Kidney (tissue), 14 donors: ENCODE measurements around the gene TXLNG. TPM values are rescaled to one million over a fixed set of nuclear protein-coding genes. Genes with fewer than 3 reads are reported as not detected.

Experiments used
- DNase-seq, 5 donors: peaks; one replicate each; pipeline ENCODE4 v3.0.0-alpha.2; 2013 to 2020
- FAIRE-seq: peaks from 2 replicates; lab custom pipeline; 2012; peaks lifted over from hg19 to GRCh38; lab: Jason Lieb, UNC
- H3K27ac ChIP-seq, 2 donors: one replicate each; pipeline ENCODE4 v1.7.0; 2013; ENCODE audit warnings: low read depth in 2 of 2, low read length in 2 of 2, inconsistent platforms in 1 of 2
- H3K27me3 ChIP-seq: one replicate; pipeline ENCODE4 v1.7.1; 2013; ENCODE audit warnings: low read length, inconsistent platforms; ENCODE audit not compliant: control insufficient read depth, insufficient read depth
- H3K36me3 ChIP-seq, 3 donors: one replicate each; pipeline versions ENCODE4 v1.7.0 to v1.7.1; 2013; ENCODE audit warnings: low read length in 3 of 3, control low read depth in 1 of 3, inconsistent platforms in 1 of 3; ENCODE audit not compliant: insufficient read depth in 3 of 3, control insufficient read depth in 2 of 3
- H3K4me1 ChIP-seq, 3 donors: one replicate each; pipeline versions ENCODE4 v1.7.0 to v1.7.1; 2013; ENCODE audit warnings: low read length in 3 of 3, inconsistent platforms in 1 of 3, low read depth in 1 of 3; ENCODE audit not compliant: control insufficient read depth in 2 of 3, insufficient read depth in 2 of 3
- H3K4me3 ChIP-seq, 3 donors: one replicate each; pipeline versions ENCODE4 v1.7.0 to v1.8.1; 2013; ENCODE audit warnings: low read length in 3 of 3, control low read depth in 1 of 3, inconsistent platforms in 1 of 3
- H3K9ac ChIP-seq, 3 donors: one replicate each; pipeline versions ENCODE4 v1.7.0 to v1.7.1; 2013; ENCODE audit warnings: low read length in 3 of 3, control low read depth in 1 of 3, inconsistent platforms in 1 of 3
- H3K9me3 ChIP-seq, 3 donors: one replicate each; pipeline versions ENCODE4 v1.7.0 to v1.7.1; 2013; ENCODE audit warnings: low read length in 3 of 3, control low read depth in 1 of 3, inconsistent platforms in 1 of 3; ENCODE audit not compliant: control insufficient read depth in 2 of 3, insufficient read depth in 1 of 3
- CTCF ChIP-seq: IDR thresholded peaks from 3 replicates; pipeline ENCODE4 v1.5.1; 2012; ENCODE audit warnings: mild to moderate bottlenecking, moderate library complexity, borderline replicate concordance; ENCODE audit not compliant: insufficient read depth; ENCODE audit errors: extremely low read depth
- intact Hi-C: fragments of 100-400 bp; cut with DNase I; formaldehyde crosslinking; loops from one replicate; pipeline ENCODE4 v1.11.1; 2022
- polyA plus RNA-seq: library from polyadenylated mRNA; stranded (reverse); fragments of 350-450 nt; fragmentation: Illumina TruSeq; extraction: RNeasy Lipid Tissue Mini Kit (QIAGEN cat#74804); gene quantifications from one replicate; pipeline ENCODE4 v1.2.3, GENCODE V29; 2014; ENCODE audit warnings: low read depth, low replicate concordance; ENCODE audit not compliant: insufficient read depth
- total RNA-seq: library from RNA; stranded (reverse); fragmentation: NEBNext Ultra II Directional; extraction: Animal tissue kit (Norgen Biotek cat#: 25700); gene quantifications from one replicate; pipeline ENCODE4 v1.2.1, GENCODE V29; 2021
- donor health status: control.
- donor health status: control.
- donor health status: control.
- donor health status: control.
- donor health status: control.
- donor health status: DM: yes; HTN: yes; CAD: no.
- donor health status: Normal renal cell carcinoma (clear cell type).

TXLNG gene
- total and polyA plus RNA-seq, 2 donors from 2014 or later = 5.9 to 12.3 TPM

DNA sequence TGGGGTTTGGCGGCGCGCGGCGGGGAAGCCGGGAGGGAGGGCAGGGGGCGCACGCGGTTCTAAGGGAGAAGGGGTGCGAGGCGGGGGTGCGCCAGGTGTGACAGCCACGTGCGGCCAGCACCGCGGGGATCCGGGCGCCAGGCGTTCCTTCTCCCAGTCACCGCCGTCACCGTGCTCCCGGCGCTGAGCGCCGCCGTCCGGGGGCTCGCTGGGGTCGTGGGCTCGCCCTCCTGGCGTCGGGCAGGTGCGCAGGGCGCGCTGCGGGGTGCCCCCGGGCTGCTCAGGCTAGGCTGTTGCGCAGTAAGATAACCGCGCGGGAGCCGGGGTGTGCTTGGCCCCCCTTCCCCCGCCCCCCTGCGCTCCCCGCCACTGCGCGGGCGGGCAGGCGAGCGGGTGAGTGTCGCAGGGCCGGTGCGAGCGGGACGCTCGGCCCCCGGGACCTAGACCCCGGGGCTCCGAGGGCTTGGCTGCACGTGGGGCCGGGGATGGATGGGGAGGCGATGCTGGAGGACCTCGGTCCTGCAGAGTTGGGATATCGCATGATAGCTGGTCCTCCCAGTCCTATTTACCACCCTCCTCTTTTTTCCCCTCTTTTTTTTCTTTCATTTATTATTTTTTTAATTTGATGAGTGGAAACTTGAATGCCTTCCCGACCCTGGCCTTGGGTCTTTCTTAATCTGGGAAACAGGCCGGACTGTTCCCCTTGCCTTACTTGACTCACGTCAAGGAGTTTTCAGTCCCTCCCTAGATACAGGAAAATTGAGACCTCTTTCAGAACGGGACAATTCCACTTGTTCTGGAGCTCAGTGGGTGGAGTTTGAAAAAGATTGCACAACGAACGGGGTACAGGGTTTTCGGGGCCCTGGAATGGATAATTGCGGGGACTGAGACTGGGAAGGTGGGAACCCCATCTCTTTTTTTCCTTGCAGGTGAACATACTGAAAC lies 797 bp downstream of the TXLNG start:
- FAIRE-seq (no peak), DNase-seq (peak in 4 of 5 donors; percentile 7 to 84 (median 26))
- Histone ChIP-seq H3K27me3 (no peaks in the 10 kb centered on the region), H3K9me3 (no peaks in the 10 kb centered on the region), H3K4me1 (no peaks in the 10 kb centered on the region), H3K36me3 (no peaks in the 10 kb centered on the region), H3K9ac (no peak overlapping the region), H3K4me3 (peak overlapping the region; percentile 34 to 69 (median 59)), H3K27ac (peak overlapping the region in 1 of 2 donors; percentile 81)
- intact Hi-C loops = no loop called here
- no peak for TF ChIP-seq CTCF

DNA sequence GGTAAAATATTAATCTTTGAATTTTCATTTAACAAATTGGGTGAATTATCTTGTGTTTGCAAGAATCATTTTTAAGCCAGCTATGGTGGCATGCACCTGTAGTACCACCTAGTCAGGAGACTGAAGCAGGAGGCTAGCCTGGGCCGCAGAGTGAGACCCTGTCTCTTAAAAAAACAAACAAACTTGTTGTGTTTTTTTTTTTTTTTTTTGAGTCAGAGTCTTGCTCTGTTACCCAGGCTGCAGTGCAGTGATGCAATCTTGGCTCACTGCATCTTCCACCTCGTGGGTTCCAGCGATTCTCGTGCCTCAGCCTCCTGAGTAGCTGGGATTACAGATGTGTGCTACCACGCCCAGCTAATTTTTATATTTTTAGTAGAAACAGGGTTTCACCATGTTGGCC lies 2.2 kb downstream of the TXLNG start:
- intact Hi-C loops = no loop called here
- DNase-seq = no peak
- no peak overlapping the region for H3K27ac ChIP-seq
- H3K36me3 ChIP-seq = no peaks in the 10 kb centered on the region
- TF ChIP-seq CTCF = no peak
- no peak overlapping the region for H3K9ac ChIP-seq
- H3K9me3 ChIP-seq = no peaks in the 10 kb centered on the region
- no peak for FAIRE-seq
- no peak overlapping the region for H3K4me3 ChIP-seq
- H3K27me3 ChIP-seq = no peaks in the 10 kb centered on the region
- H3K4me1 ChIP-seq = no peaks in the 10 kb centered on the region

DNA sequence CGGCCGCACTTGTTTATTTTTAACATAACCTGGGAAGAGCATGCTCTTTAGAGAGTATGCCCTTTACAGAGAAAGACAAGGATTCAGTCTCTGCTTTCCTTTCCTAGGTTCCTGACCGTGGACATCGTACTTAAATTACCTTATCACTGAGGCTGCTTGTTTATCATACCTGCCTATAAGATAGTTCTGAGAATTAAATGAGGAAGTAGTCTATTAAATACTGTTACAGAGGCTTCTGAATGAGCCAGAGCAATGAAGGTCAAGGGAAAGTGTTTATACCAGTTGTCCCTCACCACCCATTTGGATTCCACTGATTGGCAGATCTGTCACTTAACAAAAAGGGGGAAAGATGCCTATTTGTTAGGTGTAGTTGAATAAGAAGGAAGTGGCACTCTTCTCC lies 10.0 kb downstream of the TXLNG start:
- TF ChIP-seq CTCF = no peak
- no peaks in the 10 kb centered on the region for H3K36me3 ChIP-seq

More for the DNA sequence above, 10.0 kb downstream of the TXLNG start:
- no peak overlapping the region for H3K9ac ChIP-seq
- FAIRE-seq (no peak), DNase-seq (no peak)
- H3K27ac ChIP-seq = no peak overlapping the region
- no peak overlapping the region for H3K4me3 ChIP-seq
- intact Hi-C loops = no loop called here
- no peaks in the 10 kb centered on the region for H3K4me1 ChIP-seq
- H3K27me3 ChIP-seq = no peaks in the 10 kb centered on the region
- no peaks in the 10 kb centered on the region for H3K9me3 ChIP-seq
